Mesendoderm (in vitro differentiated cells): ENCODE results near the gene TIMM29.
"Not testable (repeated sequence)": the region's sequence is repeated elsewhere in the genome, so short reads cannot be mapped to it uniquely, and the experiment has no call there.

ENCODE experiments used
- DNase-seq: peaks from one replicate; pipeline ENCODE4 v3.0.0; 2013
- H2AK5ac ChIP-seq: 2 replicates; pipeline ENCODE4 v1.6.1; 2013; ENCODE audit warnings: low read length, inconsistent platforms
- H2BK120ac ChIP-seq: 2 replicates; pipeline ENCODE4 v1.6.1; 2013; ENCODE audit warnings: low read depth, mild to moderate bottlenecking, low read length, moderate library complexity, mixed read lengths
- H2BK15ac ChIP-seq: replicated peaks from 2 replicates; pipeline ENCODE4 v1.6.1; 2013; ENCODE audit warnings: low read depth, mild to moderate bottlenecking, moderate library complexity
- H2BK5ac ChIP-seq: 2 replicates; pipeline ENCODE4 v1.6.1; 2013; ENCODE audit warnings: low read length, inconsistent platforms
- H3K18ac ChIP-seq: 2 replicates; pipeline ENCODE4 v1.6.1; 2013; ENCODE audit warnings: mild to moderate bottlenecking, low read length, mixed read lengths
- H3K23ac ChIP-seq: one replicate; pipeline ENCODE4 v1.6.1; 2013; ENCODE audit warnings: low read length
- H3K27ac ChIP-seq: 2 replicates; pipeline ENCODE4 v1.5.1; 2013; ENCODE audit warnings: low read depth, mild to moderate bottlenecking, inconsistent platforms, low read length, moderate library complexity
- H3K27me3 ChIP-seq: 2 replicates; pipeline ENCODE4 v1.6.1; 2013; ENCODE audit warnings: low read length, control low read depth, mild to moderate bottlenecking, inconsistent platforms; ENCODE audit not compliant: insufficient read depth, poor library complexity
- H3K36me3 ChIP-seq: 2 replicates; pipeline ENCODE4 v1.6.1; 2013; ENCODE audit warnings: low read length, inconsistent platforms; ENCODE audit not compliant: control insufficient read depth, insufficient read depth
- H3K4ac ChIP-seq: one replicate; pipeline ENCODE4 v1.6.1; 2013; ENCODE audit warnings: low read depth, mild to moderate bottlenecking, low read length, moderate library complexity
- H3K4me1 ChIP-seq: 2 replicates; pipeline ENCODE4 v1.6.1; 2013; ENCODE audit warnings: low read depth, low read length, inconsistent platforms; ENCODE audit not compliant: control insufficient read depth
- H3K4me2 ChIP-seq: 2 replicates; pipeline ENCODE4 v1.6.1; 2013; ENCODE audit warnings: low read length
- H3K4me3 ChIP-seq: 2 replicates; pipeline ENCODE4 v1.5.1; 2013; ENCODE audit warnings: mild to moderate bottlenecking, low read length
- H3K56ac ChIP-seq: one replicate; pipeline ENCODE4 v1.6.1; 2013; ENCODE audit warnings: low read length
- H3K79me1 ChIP-seq: 2 replicates; pipeline ENCODE4 v1.6.1; 2013; ENCODE audit warnings: low read length, inconsistent platforms
- H3K79me2 ChIP-seq: 2 replicates; pipeline ENCODE4 v1.6.1; 2013; ENCODE audit warnings: mild to moderate bottlenecking, low read length; ENCODE audit not compliant: control insufficient read depth, insufficient read depth
- H3K9ac ChIP-seq: 2 replicates; pipeline ENCODE4 v1.6.1; 2013; ENCODE audit warnings: low read length, inconsistent platforms
- H4K5ac ChIP-seq: one replicate; pipeline ENCODE4 v1.6.1; 2013; ENCODE audit warnings: low read length
- H4K8ac ChIP-seq: one replicate; pipeline ENCODE4 v1.6.1; 2013; ENCODE audit warnings: low read depth, mild to moderate bottlenecking, control low read depth, low read length, moderate library complexity
- WGBS: extraction: QIAGEN DNeasy Blood & Tissue Kit; methylation state at CpG from one replicate; pipeline ENCODE4 v1.1.7; 2013; ENCODE audit warnings: low lambda C conversion rate, missing lambda C conversion rate; ENCODE audit not compliant: insufficient coverage; ENCODE audit errors: extremely low coverage; 5-methylcytosine and 5-hydroxymethylcytosine counted together

TIMM29 gene

DNA sequence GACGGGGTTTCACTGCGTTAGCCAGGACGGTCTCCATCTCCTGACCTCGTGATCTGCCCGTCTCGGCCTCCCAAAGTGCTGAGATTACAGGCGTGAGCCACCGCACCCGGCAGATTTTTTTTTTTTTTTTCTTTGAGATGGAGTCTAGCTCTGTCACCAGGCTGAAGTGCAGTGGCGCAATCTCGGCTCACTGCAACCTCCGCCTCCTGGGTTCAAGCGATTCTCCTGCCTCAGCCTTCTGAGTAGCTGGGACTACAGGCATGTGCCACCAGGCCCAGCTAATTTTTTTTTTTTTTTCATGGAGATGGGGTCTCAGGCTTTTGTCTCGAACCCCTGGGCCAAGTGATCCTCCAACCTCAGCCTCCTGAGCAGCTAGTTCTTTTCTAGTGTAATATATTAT lies 13.0 kb downstream of the TIMM29 start:
- H3K4me2 ChIP-seq, H2BK15ac ChIP-seq, H3K23ac ChIP-seq, H3K18ac ChIP-seq, H3K9ac ChIP-seq, H2BK5ac ChIP-seq, H4K5ac ChIP-seq, H3K4ac ChIP-seq, H3K79me1 ChIP-seq, H3K27me3 ChIP-seq, H3K36me3 ChIP-seq, H4K8ac ChIP-seq, H3K27ac ChIP-seq, H3K4me3 ChIP-seq, H2AK5ac ChIP-seq, DNase-seq, H3K56ac ChIP-seq, H3K4me1 ChIP-seq, H3K79me2 ChIP-seq, H2BK120ac ChIP-seq: not testable (repeated sequence)
- WGBS, result no CpG with 5 or more reads among the region's 14 CpGs

DNA sequence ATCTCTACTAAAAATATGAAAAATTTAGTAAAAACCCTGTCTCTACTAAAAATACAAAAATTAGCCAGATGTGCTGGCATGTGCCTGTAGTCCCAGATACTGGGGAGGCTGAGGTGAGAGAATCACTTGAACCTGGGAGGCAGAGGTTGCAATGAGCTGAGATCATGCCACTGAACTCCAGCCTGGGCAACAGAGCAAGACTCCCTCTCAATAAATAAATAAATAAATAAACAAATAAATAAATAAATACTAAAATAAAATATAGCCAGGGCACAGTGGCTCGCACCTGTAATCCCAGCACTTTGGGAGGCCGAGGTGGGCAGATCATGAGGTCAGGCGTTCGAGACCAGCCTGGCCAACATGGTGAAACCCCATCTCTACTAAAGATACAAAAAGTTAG lies 14.8 kb downstream of the TIMM29 start:
- not testable (repeated sequence) for H2BK120ac ChIP-seq, H2AK5ac ChIP-seq, H3K79me1 ChIP-seq, H3K4me2 ChIP-seq, H3K79me2 ChIP-seq, H3K4me1 ChIP-seq, H3K27ac ChIP-seq, H2BK5ac ChIP-seq, H3K4me3 ChIP-seq, H2BK15ac ChIP-seq, H4K8ac ChIP-seq, H4K5ac ChIP-seq, H3K36me3 ChIP-seq, H3K9ac ChIP-seq, H3K4ac ChIP-seq, DNase-seq, H3K18ac ChIP-seq, H3K27me3 ChIP-seq, H3K23ac ChIP-seq, H3K56ac ChIP-seq
- WGBS, result no CpG with 5 or more reads among the region's 4 CpGs

GRCh38 chr19:10945264-10945663 lies 16.7 kb downstream of the TIMM29 start:
- Histone ChIP-seq H3K27me3 (no peaks in the 10 kb centered on the region), H2BK5ac (no peak overlapping the region), H3K9ac (no peak overlapping the region), H2BK120ac (no peak overlapping the region), H3K23ac (no peak overlapping the region), H3K18ac (no peak overlapping the region), H3K4me1 (no peaks in the 10 kb centered on the region), H3K27ac (no peak overlapping the region), H3K79me1 (no peaks in the 10 kb centered on the region), H3K4me2 (no peak overlapping the region), H3K4ac (no peak overlapping the region), H3K79me2 (no peaks in the 10 kb centered on the region), H2BK15ac (no peak overlapping the region), H2AK5ac (no peak overlapping the region), H3K56ac (no peak overlapping the region), H3K4me3 (no peak overlapping the region), H3K36me3 (no peaks in the 10 kb centered on the region), H4K8ac (no peak overlapping the region), H4K5ac (no peak overlapping the region)
- no CpG with 5 or more reads among the region's 4 CpGs for WGBS
- peak; percentile 36 for DNase-seq

GRCh38 chr19:10946958-10947657 lies 18.5 kb downstream of the TIMM29 start:
- WGBS, result no CpG with 5 or more reads among the region's 6 CpGs
- Histone ChIP-seq H3K4me2 (no peak overlapping the region), H3K36me3 (no peaks in the 10 kb centered on the region), H3K27me3 (no peaks in the 10 kb centered on the region), H2AK5ac (no peak overlapping the region), H3K4me3 (no peak overlapping the region), H2BK120ac (no peak overlapping the region), H3K79me1 (no peaks in the 10 kb centered on the region), H4K5ac (no peak overlapping the region), H3K79me2 (no peaks in the 10 kb centered on the region), H3K9ac (no peak overlapping the region), H3K56ac (no peak overlapping the region), H4K8ac (no peak overlapping the region), H2BK5ac (no peak overlapping the region), H3K18ac (no peak overlapping the region), H3K4ac (no peak overlapping the region), H3K27ac (no peak overlapping the region), H3K4me1 (no peaks in the 10 kb centered on the region), H3K23ac (no peak overlapping the region), H2BK15ac (no peak overlapping the region)
- DNase-seq, result no peak

DNA sequence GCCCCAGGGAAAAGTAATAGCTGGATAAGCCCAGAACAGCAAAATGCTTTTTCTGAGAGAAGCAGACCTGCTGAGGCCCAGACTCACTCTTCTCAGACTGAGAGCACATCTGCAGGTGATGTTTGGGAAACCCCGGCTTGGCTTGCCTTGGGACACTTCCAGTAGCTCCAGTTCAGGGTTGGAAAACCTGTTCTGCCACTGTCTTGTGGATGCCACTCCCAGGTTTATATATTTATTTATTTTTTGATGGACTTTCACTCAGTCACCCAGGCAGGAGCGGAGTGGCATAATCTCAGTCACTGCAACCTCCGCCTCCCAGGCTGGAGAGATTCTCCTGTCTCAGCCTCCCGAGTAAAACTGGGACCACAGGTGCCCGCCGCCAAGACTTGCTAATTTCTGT lies 24.2 kb downstream of the TIMM29 start:
- no peak overlapping the region for H2BK15ac ChIP-seq
- H3K4me3 ChIP-seq, result no peak overlapping the region
- no peak overlapping the region for H3K4me2 ChIP-seq
- whole genome bisulfite sequencing, result no CpG with 5 or more reads among the region's 6 CpGs
- no peak overlapping the region for H3K56ac ChIP-seq
- H2BK5ac ChIP-seq, result no peak overlapping the region
- DNase-seq, result no peak
- no peaks in the 10 kb centered on the region for H3K79me2 ChIP-seq
- no peak overlapping the region for H2BK120ac ChIP-seq
- no peak overlapping the region for H3K23ac ChIP-seq
- no peaks in the 10 kb centered on the region for H3K79me1 ChIP-seq
- no peak overlapping the region for H3K18ac ChIP-seq
- no peaks in the 10 kb centered on the region for H3K36me3 ChIP-seq
- no peaks in the 10 kb centered on the region for H3K27me3 ChIP-seq
- H2AK5ac ChIP-seq, result no peak overlapping the region
- H4K5ac ChIP-seq, result no peak overlapping the region
- H3K4me1 ChIP-seq, result no peaks in the 10 kb centered on the region
- H4K8ac ChIP-seq, result no peak overlapping the region
- H3K9ac ChIP-seq, result no peak overlapping the region
- no peak overlapping the region for H3K27ac ChIP-seq
- no peak overlapping the region for H3K4ac ChIP-seq
